Cardiac muscle cell (in vitro differentiated cells and primary cell): Measurements from ENCODE around the gene ZMPSTE24. TPM values are rescaled to one million over a fixed set of nuclear protein-coding genes. Genes with fewer than 3 reads are reported as not detected.

Source experiments
- DNase-seq, 2 donors: peaks; one replicate each; pipeline versions ENCODE4 v3.0.0 to v3.0.0-alpha.2; 2010 to 2017; ENCODE audit warnings: low read depth in 1 of 2, low spot score in 1 of 2
- H3K27ac ChIP-seq: fragments of 200-600 bp; sonication (generic); 2 replicates; pipeline ENCODE4 v1.5.1; 2016
- H3K27me3 ChIP-seq: fragments of 200-600 bp; sonication (generic); 2 replicates; pipeline ENCODE4 v1.6.0; 2016; ENCODE audit warnings: control low read depth
- H3K36me3 ChIP-seq: fragments of 200-600 bp; sonication (generic); 2 replicates; pipeline ENCODE4 v1.5.1; 2016; ENCODE audit warnings: control low read depth
- H3K4me1 ChIP-seq: fragments of 200-600 bp; sonication (generic); 2 replicates; pipeline ENCODE4 v1.8.1; 2017; ENCODE audit warnings: low read depth, mild to moderate bottlenecking, mixed run types
- H3K4me3 ChIP-seq: fragments of 200-600 bp; sonication (generic); 2 replicates; pipeline ENCODE4 v1.5.1; 2016; ENCODE audit warnings: mild to moderate bottlenecking
- H3K9me3 ChIP-seq: fragments of 200-600 bp; sonication (generic); 2 replicates; pipeline ENCODE4 v1.5.1; 2017; ENCODE audit warnings: low read depth, mild to moderate bottlenecking, control low read depth
- CTCF ChIP-seq: IDR thresholded peaks from 2 replicates; pipeline ENCODE4 v1.5.1; 2012; ENCODE audit warnings: low read depth, mild to moderate bottlenecking, low read length
- polyA plus RNA-seq: library from polyadenylated mRNA; unstranded; fragments of >200 nt; fragmentation: Nextera tagmentation; extraction: Ambion mirVana; gene quantifications from 2 replicates; pipeline ENCODE4 v1.2.1, GENCODE V29; 2016
- total RNA-seq: library from RNA; depleted of rRNA; stranded (reverse); fragments of >200 nt; gene quantifications from 2 replicates; pipeline ENCODE4 v1.2.3, GENCODE V29; 2016

ZMPSTE24 gene
- total and polyA plus RNA-seq, 2 experiments from 2014 or later, result 8.4 to 24.0 TPM

- no peak for DNase-seq
- no peak overlapping the region for H3K4me3 ChIP-seq
- no peaks in the 10 kb centered on the region for H3K27me3 ChIP-seq
- peaks cover 1% of the 10 kb centered on the region for H3K4me1 ChIP-seq
- H3K27ac ChIP-seq, result no peak overlapping the region
- no peak for TF ChIP-seq CTCF
- no peaks in the 10 kb centered on the region for H3K36me3 ChIP-seq
- H3K9me3 ChIP-seq, result no peaks in the 10 kb centered on the region
These were observed 6.6 kb upstream of the ZMPSTE24 start for GRCh38 chr1:40251456-40251855.

DNA sequence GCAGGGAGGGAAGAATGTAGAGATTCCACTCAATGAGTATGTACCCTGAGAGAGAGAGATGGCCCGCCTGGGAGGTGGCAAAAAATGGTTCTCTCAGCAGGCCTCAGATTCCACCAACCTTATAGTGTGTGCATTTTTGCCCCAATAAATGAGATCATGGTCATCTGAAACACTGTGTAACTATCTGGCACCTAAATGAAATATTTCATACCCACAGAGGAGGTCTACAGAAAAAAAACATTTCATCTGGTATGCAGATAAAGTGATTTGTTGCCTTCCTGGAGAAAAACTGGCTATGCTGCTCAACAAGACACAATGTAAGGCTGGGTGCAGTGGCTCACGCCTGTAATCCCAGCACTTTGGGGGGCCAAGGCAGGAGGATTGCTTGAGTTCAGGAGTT lies 5.4 kb upstream of the ZMPSTE24 start:
- H3K27ac ChIP-seq, result no peak overlapping the region
- H3K36me3 ChIP-seq, result no peaks in the 10 kb centered on the region
- H3K4me1 ChIP-seq, result peaks cover 5% of the 10 kb centered on the region
- no peak overlapping the region for H3K4me3 ChIP-seq
- no peak for TF ChIP-seq CTCF
- no peaks in the 10 kb centered on the region for H3K27me3 ChIP-seq
- DNase-seq, result peak in 1 of 2 donors; percentile 8
- no peaks in the 10 kb centered on the region for H3K9me3 ChIP-seq

- no peak for DNase-seq
- TF ChIP-seq CTCF, result no peak
- Histone ChIP-seq H3K4me1 (peaks cover 5% of the 10 kb centered on the region), H3K4me3 (no peak overlapping the region), H3K27me3 (no peaks in the 10 kb centered on the region), H3K27ac (no peak overlapping the region), H3K9me3 (no peaks in the 10 kb centered on the region), H3K36me3 (no peaks in the 10 kb centered on the region)
These were observed 2.8 kb upstream of the ZMPSTE24 start for GRCh38 chr1:40255231-40255630.

GRCh38 chr1:40256401-40257084 lies 1.5 kb upstream of the ZMPSTE24 start:
- Histone ChIP-seq H3K4me3 (peak overlapping the region; percentile 62), H3K27ac (peak overlapping the region; percentile 99), H3K4me1 (peaks cover 5% of the 10 kb centered on the region), H3K36me3 (peaks cover 12% of the 10 kb centered on the region), H3K27me3 (no peaks in the 10 kb centered on the region), H3K9me3 (no peaks in the 10 kb centered on the region)
- TF ChIP-seq CTCF, result no peak
- no peak for DNase-seq

- H3K27me3 ChIP-seq, result no peaks in the 10 kb centered on the region
- H3K27ac ChIP-seq, result peak overlapping the region; percentile 99
- peaks cover 19% of the 10 kb centered on the region for H3K36me3 ChIP-seq
- no peak for DNase-seq
- TF ChIP-seq CTCF, result no peak
- peak overlapping the region; percentile 62 for H3K4me3 ChIP-seq
- H3K9me3 ChIP-seq, result no peaks in the 10 kb centered on the region
- H3K4me1 ChIP-seq, result peaks cover 5% of the 10 kb centered on the region
These were observed 736 bp upstream of the ZMPSTE24 start for GRCh38 chr1:40257313-40257687.
